ENCODE results near the gene CHRNE. TPM values are rescaled to one million over a fixed set of nuclear protein-coding genes. Genes with fewer than 3 reads are reported as not detected.
A peak's percentile ranks its signal among the peaks of the same experiment; 100 is the strongest.
"Not testable (repeated sequence)": the region's sequence is repeated elsewhere in the genome, so short reads cannot be mapped to it uniquely, and the experiment has no call there.

Gene CHRNE
- total and polyA plus RNA-seq, 2 donors (not counting 1 experiment from before 2014, with no cell fraction given), result 0.99 to 4.7 TPM

DNA sequence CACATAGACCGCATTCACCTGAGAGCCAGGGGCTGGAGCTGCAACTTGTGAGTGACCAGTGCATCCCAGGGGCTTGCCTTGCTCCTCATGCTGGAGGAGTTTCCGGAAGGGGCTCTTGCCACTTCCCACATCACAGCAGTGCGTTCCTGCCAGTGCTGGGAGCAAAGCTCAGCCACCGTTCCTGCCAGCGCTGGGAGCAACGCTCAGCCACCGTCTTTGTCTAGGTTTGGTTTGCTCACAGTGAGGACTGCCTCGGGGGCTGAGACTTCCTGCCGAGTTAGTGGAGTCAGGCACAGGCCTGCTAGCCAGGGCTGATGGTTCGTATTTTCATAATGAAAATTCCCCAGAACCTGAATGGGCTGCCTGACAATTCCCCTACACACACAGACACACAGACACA is 5.4 kb upstream of the CHRNE start:
- no peak for ATAC-seq (ENCODE audit: low read depth)
- peaks cover 6 to 15% of the 10 kb centered on the region in 2 donors for H3K4me1 ChIP-seq (ENCODE audit: control insufficient read depth in 2 of 2, insufficient read depth in 2 of 2, low read length in 2 of 2)
- no peaks in the 10 kb centered on the region for H4K20me1 ChIP-seq (ENCODE audit: control insufficient read depth, insufficient read depth, low read length, poor library complexity, severe bottlenecking)
- no peak overlapping the region for H3K4me3 ChIP-seq (ENCODE audit: control extremely low read depth in 1 of 5, extremely low read depth in 1 of 5, insufficient read depth in 1 of 5, low read depth in 2 of 5, low read length in 4 of 5)
- no peaks in the 10 kb centered on the region for H3K9me3 Mint-ChIP-seq (ENCODE audit: insufficient read depth)
- CTCF ChIA-PET, result interaction anchor here (0.9 to 2.9 kb wide), 23 partner anchors 9 to 343 kb away, joined by 3 to 39 read pairs (median 5); partner anchors contain the start of genes C17orf107, CAMTA2, ENO3 and RNF167
- peaks cover 12% of the 10 kb centered on the region for H3K27me3 Mint-ChIP-seq
- H3K79me2 ChIP-seq (ENCODE audit: control insufficient read depth, insufficient read depth, low read length), result no peaks in the 10 kb centered on the region
- intact Hi-C loops (cut with micrococcal nuclease), result loop anchor here (2.0 kb wide), 1 partner anchor 30 kb away; no protein-coding TSS in a partner anchor
- peaks cover 0 to 11% (median 1%) of the 10 kb centered on the region in 4 experiments for H3K27me3 ChIP-seq (replicated peaks in 1 of 4; ENCODE audit: control extremely low read depth in 1 of 4, control insufficient read depth in 3 of 4, insufficient read depth in 4 of 4, low read length in 3 of 4)
- H3K4me3 Mint-ChIP-seq, result no peak overlapping the region
- POLR2A ChIA-PET, result interaction anchor here (1.0 to 2.1 kb wide), 4 partner anchors 32 to 78 kb away, joined by 3 to 8 read pairs (median 6); partner anchors contain the start of genes CAMTA2, RNF167 and SLC25A11
- H3K36me3 ChIP-seq (replicated peaks in 1 of 2; ENCODE audit: control extremely low read depth in 1 of 2, control insufficient read depth in 1 of 2, extremely low read depth in 1 of 2, insufficient read depth in 2 of 2, low read length in 1 of 2), result no peaks in the 10 kb centered on the region
- H3K9ac ChIP-seq (ENCODE audit: low read length), result no peak overlapping the region
- no peak overlapping the region for H3K27ac ChIP-seq (ENCODE audit: low read length in 2 of 2)
- TF ChIP-seq EZH2 (IDR thresholded peaks at IDR 0.05; ENCODE audit: borderline replicate concordance, insufficient read depth, low read depth, low read length, poor library complexity, severe bottlenecking), result no peak
- TF ChIP-seq, protein P1, sequence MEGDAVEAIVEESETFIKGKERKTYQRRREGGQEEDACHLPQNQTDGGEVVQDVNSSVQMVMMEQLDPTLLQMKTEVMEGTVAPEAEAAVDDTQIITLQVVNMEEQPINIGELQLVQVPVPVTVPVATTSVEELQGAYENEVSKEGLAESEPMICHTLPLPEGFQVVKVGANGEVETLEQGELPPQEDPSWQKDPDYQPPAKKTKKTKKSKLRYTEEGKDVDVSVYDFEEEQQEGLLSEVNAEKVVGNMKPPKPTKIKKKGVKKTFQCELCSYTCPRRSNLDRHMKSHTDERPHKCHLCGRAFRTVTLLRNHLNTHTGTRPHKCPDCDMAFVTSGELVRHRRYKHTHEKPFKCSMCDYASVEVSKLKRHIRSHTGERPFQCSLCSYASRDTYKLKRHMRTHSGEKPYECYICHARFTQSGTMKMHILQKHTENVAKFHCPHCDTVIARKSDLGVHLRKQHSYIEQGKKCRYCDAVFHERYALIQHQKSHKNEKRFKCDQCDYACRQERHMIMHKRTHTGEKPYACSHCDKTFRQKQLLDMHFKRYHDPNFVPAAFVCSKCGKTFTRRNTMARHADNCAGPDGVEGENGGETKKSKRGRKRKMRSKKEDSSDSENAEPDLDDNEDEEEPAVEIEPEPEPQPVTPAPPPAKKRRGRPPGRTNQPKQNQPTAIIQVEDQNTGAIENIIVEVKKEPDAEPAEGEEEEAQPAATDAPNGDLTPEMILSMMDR (IDR thresholded peaks at IDR 0.05), result no peak
- H3K9me3 ChIP-seq (ENCODE audit: control extremely low read depth in 1 of 3, control insufficient read depth in 2 of 3, insufficient read depth in 1 of 3, low read length in 2 of 3), result no peaks in the 10 kb centered on the region
- H2AFZ ChIP-seq (ENCODE audit: insufficient read depth, low read depth, low read length, poor library complexity, severe bottlenecking), result peak overlapping the region; percentile 78
- peaks cover 4% of the 10 kb centered on the region for H3K4me1 Mint-ChIP-seq
- no peak overlapping the region for H3K4me2 ChIP-seq (replicated peaks; ENCODE audit: low read depth, low read length, poor library complexity, severe bottlenecking)
- WGBS (ENCODE audit: insufficient coverage), result 79% methylated on average over 10 of the region's 10 CpGs
- no peak for DNase-seq
- H3K27ac Mint-ChIP-seq, result no peak overlapping the region

- peaks cover 12% of the 10 kb centered on the region for H3K27me3 Mint-ChIP-seq
- H3K27ac Mint-ChIP-seq; intact Hi-C loops (cut with micrococcal nuclease); H3K36me3 ChIP-seq (replicated peaks in 1 of 2; ENCODE audit: control extremely low read depth in 1 of 2, control insufficient read depth in 1 of 2, extremely low read depth in 1 of 2, insufficient read depth in 2 of 2, low read length in 1 of 2); DNase-seq; H4K20me1 ChIP-seq (ENCODE audit: control insufficient read depth, insufficient read depth, low read length, poor library complexity, severe bottlenecking); H3K9me3 Mint-ChIP-seq (ENCODE audit: insufficient read depth); H3K9me3 ChIP-seq (ENCODE audit: control extremely low read depth in 1 of 3, control insufficient read depth in 2 of 3, insufficient read depth in 1 of 3, low read length in 2 of 3); POLR2A ChIA-PET; CTCF ChIA-PET; H3K4me3 Mint-ChIP-seq; H3K4me3 ChIP-seq (ENCODE audit: control extremely low read depth in 1 of 5, extremely low read depth in 1 of 5, insufficient read depth in 1 of 5, low read depth in 2 of 5, low read length in 4 of 5); H3K79me2 ChIP-seq (ENCODE audit: control insufficient read depth, insufficient read depth, low read length); H2AFZ ChIP-seq (ENCODE audit: insufficient read depth, low read depth, low read length, poor library complexity, severe bottlenecking); H3K9ac ChIP-seq (ENCODE audit: low read length); H3K27ac ChIP-seq (ENCODE audit: low read length in 2 of 2); ATAC-seq (ENCODE audit: low read depth); H3K4me2 ChIP-seq (replicated peaks; ENCODE audit: low read depth, low read length, poor library complexity, severe bottlenecking): not testable (repeated sequence)
- Histone ChIP-seq H3K4me1 (ENCODE audit: control insufficient read depth in 2 of 2, insufficient read depth in 2 of 2, low read length in 2 of 2) (peaks cover 21 to 31% of the 10 kb centered on the region in 2 donors), H3K27me3 (replicated peaks in 1 of 4; ENCODE audit: control extremely low read depth in 1 of 4, control insufficient read depth in 3 of 4, insufficient read depth in 4 of 4, low read length in 3 of 4) (peaks cover 0 to 14% (median 1%) of the 10 kb centered on the region in 4 experiments)
- peaks cover 20% of the 10 kb centered on the region for H3K4me1 Mint-ChIP-seq
These were observed 3.7 kb upstream of the CHRNE start for GRCh38 chr17:4906642-4907041.

All from B cell (primary cell).